HG02759 (cell line): Measurements from ENCODE around the gene SATB2.

Source experiments
- ATAC-seq: cut with Tn5 transposase; IDR thresholded peaks from one replicate; pipeline ENCODE4 v1.9.1; 2021; ENCODE audit warnings: mild to moderate bottlenecking, moderate library complexity; ENCODE audit not compliant: unreplicated experiment

Gene SATB2

GRCh38 chr2:199466692-199467065 is 8.9 kb upstream of the SATB2 start:
- no peak for ATAC-seq

- no peak for ATAC-seq
Observed at GRCh38 chr2:199465988-199466691, 8.4 kb upstream of the SATB2 start.

DNA sequence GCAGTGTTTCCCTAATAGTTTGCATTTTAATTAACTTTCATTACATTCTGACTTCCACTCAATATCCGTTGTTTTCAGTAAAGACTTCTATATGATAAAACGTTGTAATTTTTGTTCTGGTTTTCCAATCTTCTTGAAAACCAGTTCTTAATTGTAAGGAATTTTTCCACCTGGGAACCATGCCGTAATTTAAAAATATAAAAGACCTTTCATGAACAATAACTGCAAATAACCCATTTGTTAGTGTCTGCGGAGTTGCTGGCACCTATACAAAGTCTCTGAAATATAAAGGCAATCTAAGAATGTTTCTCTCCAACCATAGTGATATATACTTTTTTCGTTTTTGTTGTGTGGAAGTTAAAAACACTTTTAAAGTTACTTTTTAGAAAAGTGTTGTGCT is 7.7 kb upstream of the SATB2 start:
- no peak for ATAC-seq

- no peak for ATAC-seq
Observed at GRCh38 chr2:199464606-199465352, 7.0 kb upstream of the SATB2 start.

GRCh38 chr2:199463708-199464605 is 6.2 kb upstream of the SATB2 start:
- no peak for ATAC-seq

DNA sequence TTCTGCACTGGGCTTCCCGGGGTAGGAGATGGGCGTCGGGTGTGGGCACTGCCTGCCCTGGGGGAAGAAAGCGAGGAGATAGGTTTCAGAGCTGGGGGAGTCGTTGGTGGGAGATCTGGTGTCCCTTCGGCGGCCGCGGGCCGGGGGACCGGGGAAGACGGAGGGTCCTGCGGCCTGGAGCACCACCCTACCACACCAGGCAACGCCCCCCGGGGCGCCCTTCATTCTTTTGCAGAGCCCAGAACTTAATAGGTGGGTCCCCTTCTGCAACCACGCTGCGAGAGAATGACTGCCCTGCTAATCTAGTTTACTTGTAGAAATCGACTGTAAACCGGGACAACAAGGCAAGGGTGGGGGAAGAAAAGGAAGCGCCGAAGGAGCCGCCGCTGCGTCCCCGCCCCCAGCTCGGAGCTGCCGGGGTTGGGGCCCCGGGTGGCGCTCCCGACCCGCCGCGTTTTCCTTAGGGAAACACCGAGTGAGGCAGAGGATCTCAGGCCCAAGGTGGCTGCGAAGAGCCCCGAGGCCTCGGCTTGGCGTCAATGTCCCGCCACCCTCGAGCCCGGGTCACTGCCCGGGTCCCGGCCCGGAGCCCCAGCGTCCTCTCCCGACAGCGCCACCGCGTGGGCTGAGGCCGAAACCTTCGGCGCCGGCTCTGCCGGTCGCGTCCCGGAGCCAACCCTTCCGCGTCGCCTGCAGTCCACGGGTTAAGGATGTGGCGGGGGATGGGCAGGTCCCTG is 5.4 kb upstream of the SATB2 start:
- peak; percentile 47 for ATAC-seq

DNA sequence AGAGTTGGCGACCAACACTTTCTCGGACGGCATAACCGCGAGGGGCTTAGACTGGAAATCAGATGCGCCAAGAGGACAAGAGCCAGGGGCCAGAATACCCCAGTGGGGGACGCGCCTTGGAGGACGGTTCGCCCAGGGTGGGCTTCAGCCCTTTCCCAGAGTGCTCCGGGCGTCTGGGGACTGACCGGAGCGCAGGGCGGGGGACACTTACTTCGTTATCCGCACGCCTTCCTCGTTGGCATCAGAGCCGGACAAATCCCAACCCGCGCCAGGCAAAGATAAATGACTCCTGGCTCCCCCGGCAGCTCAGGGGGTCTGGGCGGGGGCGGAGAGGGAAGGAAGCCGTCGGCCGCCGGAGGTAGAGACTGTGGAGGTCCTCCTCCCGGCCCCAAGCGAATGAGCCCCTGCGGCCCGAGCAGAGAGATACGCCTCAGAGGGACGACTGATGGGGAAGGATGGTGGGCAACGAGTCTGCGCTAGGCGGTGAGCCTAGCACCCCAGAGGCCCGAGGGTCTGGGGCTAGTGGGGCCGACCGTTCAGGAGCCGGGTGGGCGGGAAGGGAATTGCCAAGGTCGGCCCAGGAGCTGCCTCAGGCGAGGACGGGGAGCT is 4.7 kb upstream of the SATB2 start:
- no peak for ATAC-seq

- no peak for ATAC-seq
Observed at GRCh38 chr2:199461711-199462346, 4.1 kb upstream of the SATB2 start.

GRCh38 chr2:199460846-199461710 is 3.3 kb upstream of the SATB2 start:
- no peak for ATAC-seq

GRCh38 chr2:199460101-199460671 is 2.4 kb upstream of the SATB2 start:
- ATAC-seq: no peak

GRCh38 chr2:199459286-199460100 is 1.8 kb upstream of the SATB2 start:
- peak; percentile 46 for ATAC-seq

DNA sequence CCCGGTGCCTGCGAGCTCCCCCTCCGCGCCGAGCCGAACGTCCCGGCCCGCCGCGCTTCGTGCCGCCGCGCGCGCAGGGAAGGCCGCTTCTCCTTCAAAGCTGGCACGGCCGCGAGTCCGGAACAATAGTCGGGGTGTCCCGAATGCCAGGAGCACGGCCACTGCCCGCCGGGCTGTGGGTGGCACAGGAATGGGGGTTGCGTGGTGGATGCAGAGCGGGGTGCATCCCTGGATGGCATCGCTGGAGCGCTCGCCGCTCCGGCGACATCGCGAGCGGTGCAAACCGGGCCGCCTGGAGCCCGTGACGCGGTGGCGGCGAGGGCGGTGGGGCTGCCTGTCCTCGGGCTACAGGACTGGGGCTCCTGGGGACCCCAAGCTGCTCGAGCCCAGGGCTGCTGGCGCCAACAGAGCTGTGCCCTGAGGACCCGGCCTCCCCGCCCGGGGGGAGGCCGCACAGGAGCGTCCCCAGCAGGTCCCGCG is 1.1 kb upstream of the SATB2 start:
- peak; percentile 37 for ATAC-seq

DNA sequence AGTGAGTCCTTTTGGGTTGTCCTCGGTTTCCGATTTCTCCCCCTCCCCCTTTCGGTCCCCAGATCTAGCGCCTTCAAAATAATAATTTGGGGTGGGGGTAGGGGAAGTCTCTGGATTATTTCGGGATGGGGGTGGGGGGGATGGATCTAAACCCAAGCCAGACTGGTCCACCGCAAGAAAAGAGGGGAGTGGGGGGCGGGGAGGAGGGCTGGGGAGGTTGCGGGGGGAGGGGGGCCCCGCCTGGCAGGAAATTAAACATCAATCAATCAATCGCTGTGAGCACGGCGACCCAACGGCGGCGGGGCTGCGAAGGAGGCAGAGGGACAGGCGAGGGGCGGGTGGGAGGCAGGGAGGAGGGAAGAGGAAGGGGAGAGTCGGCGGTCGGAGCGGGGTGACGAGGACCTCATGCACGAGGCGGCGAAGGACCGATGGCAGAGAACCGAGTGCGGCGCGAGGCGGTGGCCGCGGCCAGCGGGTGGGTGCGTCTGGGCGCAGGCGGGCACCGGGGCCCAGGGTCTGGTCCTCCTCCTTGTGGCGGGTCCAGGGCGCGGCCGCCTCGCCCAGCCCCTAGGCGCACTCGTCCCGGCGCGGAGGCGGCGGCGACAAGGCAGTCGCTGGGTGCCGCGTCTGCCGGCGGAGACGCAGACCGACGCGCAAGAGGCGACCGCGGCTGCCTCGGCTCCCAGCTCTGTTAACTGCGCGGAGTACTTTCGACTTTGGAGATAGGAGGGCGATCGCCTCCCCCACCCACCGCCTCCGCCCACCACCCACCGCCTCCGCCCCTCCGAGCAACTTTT is 468 bp upstream of the SATB2 start:
- peak; percentile 24 for ATAC-seq

GRCh38 chr2:199456383-199457146 is 1.2 kb downstream of the SATB2 start:
- no peak for ATAC-seq

DNA sequence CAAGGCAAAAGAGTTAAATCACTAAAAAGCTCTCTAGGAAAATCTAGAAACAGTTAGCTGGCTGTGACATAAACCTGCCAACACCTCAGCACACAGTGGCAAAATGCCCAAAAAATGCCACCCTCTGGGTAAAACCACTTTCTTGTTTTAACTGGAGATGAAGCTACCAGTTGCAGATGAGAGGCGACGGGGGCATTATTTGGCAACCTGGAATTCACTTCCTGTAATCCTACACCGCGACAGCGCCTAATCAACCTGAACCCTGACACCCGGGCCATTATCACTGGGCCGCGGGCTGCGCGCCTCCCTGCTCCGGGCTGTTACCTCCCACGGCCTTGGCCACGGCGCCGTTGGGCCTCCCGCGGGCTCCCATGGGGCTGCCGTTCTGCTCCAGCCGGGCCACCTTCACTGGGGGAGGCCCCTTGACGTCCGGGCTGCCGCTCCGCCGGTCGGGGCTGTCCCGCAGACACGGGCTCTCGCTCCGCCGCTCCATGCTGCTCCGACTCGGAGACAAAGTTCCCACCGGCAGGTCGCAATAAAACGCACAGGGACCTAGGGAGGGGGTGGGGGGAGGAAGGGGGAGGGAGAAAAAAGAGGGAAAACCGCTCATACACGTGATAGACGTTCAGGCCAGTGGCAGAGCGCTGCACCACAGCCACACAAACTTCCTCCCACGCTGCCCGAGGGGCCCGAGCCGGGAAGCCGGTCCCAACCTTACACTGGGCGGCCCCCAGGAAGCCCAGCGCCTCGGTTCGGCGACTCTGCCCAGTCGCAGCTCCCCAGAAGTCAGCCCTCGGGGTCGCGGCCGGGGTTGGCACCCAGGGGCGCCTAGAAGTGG is 2.0 kb downstream of the SATB2 start:
- no peak for ATAC-seq
